Chondrocyte (in vitro differentiated cells): ENCODE measurements around the gene PSMD9. TPM values are rescaled to one million over a fixed set of nuclear protein-coding genes. Genes with fewer than 3 reads are reported as not detected.

Source experiments
- DNase-seq: peaks from one replicate; pipeline ENCODE4 v3.0.0; 2021; ENCODE audit warnings: mixed read lengths, low spot score
- H3K27ac Mint-ChIP-seq: one replicate; pipeline ENCODE4 v1.8.0; 2021; ENCODE audit warnings: mild to moderate bottlenecking, moderate library complexity, mixed read lengths; ENCODE audit not compliant: unreplicated experiment
- H3K27me3 Mint-ChIP-seq: 2 replicates; pipeline ENCODE4 v1.8.0; 2021; ENCODE audit warnings: low read depth, mixed read lengths
- H3K36me3 Mint-ChIP-seq: 2 replicates; pipeline ENCODE4 v1.8.0; 2021; ENCODE audit warnings: low read depth, mixed read lengths
- H3K4me1 Mint-ChIP-seq: 2 replicates; pipeline ENCODE4 v1.8.0; 2021; ENCODE audit warnings: low read depth, mild to moderate bottlenecking, mixed read lengths
- H3K4me3 Mint-ChIP-seq: one replicate; pipeline ENCODE4 v1.8.0; 2021; ENCODE audit warnings: mild to moderate bottlenecking, moderate library complexity, mixed read lengths; ENCODE audit not compliant: unreplicated experiment
- H3K9me3 Mint-ChIP-seq: 2 replicates; pipeline ENCODE4 v1.8.0; 2021; ENCODE audit warnings: low read depth, mixed read lengths
- total RNA-seq: library from RNA; stranded (reverse); gene quantifications from 3 replicates; pipeline ENCODE4 v1.2.1, GENCODE V29; 2021
- TF ChIP-seq, protein P1 (sequence below): fragments of 200-600 bp; sonication (generic); IDR thresholded peaks from 2 replicates; pipeline ENCODE4 v1.5.0; 2021; ENCODE audit warnings: antibody characterized with exemption, mild to moderate bottlenecking, moderate library complexity

PSMD9 gene
- total RNA-seq, 1 donor from 2014 or later: 53.5 TPM

DNA sequence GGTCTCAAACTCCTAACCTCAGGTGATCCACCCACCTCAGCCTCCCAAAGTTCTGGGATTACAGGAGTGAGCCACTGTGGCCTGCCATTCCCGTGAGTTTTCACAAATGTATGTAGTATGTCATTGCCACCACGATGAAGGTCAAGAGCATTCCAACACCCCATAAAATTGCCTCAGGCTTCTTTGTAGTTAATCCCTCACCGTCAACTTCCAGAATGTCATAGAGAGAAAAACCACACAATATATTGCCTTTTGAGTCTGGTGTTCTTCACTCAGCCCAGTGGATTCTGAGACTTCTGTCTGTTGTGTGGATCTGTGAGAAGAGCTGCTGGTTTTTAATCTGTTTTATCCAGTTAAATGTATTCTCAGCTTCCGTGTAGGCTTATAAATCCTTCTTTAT is 17.2 kb downstream of the PSMD9 start:
- peak overlapping the region; percentile 70 for H3K27ac Mint-ChIP-seq
- H3K4me3 Mint-ChIP-seq: no peak overlapping the region
- no peaks in the 10 kb centered on the region for H3K9me3 Mint-ChIP-seq
- no peak for DNase-seq
- no peaks in the 10 kb centered on the region for H3K27me3 Mint-ChIP-seq
- H3K4me1 Mint-ChIP-seq: peaks cover 5% of the 10 kb centered on the region
- peaks cover 34% of the 10 kb centered on the region for H3K36me3 Mint-ChIP-seq
- TF ChIP-seq, protein P1, sequence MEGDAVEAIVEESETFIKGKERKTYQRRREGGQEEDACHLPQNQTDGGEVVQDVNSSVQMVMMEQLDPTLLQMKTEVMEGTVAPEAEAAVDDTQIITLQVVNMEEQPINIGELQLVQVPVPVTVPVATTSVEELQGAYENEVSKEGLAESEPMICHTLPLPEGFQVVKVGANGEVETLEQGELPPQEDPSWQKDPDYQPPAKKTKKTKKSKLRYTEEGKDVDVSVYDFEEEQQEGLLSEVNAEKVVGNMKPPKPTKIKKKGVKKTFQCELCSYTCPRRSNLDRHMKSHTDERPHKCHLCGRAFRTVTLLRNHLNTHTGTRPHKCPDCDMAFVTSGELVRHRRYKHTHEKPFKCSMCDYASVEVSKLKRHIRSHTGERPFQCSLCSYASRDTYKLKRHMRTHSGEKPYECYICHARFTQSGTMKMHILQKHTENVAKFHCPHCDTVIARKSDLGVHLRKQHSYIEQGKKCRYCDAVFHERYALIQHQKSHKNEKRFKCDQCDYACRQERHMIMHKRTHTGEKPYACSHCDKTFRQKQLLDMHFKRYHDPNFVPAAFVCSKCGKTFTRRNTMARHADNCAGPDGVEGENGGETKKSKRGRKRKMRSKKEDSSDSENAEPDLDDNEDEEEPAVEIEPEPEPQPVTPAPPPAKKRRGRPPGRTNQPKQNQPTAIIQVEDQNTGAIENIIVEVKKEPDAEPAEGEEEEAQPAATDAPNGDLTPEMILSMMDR: no peak

DNA sequence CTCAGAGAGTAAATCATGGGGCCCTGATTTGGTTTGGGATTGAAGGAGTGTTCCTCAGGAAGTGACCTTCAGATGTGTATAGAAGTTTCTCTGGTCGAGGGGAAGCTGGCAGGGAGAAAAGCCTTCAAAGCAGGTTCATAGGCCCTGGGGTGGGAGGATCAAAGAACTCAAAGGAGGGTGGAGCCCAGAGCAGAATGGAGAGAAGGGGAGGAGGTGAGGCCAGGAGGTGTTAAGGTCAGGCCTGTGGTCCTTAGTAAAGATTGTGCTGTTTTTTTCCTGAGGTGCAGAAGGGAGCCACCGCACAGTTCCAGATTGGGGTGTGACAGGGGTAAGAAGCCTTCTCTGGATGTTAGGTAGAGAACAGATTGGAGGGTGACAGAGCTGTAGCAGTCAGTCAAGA is 20.1 kb downstream of the PSMD9 start:
- no peaks in the 10 kb centered on the region for H3K9me3 Mint-ChIP-seq
- peaks cover 31% of the 10 kb centered on the region for H3K36me3 Mint-ChIP-seq
- no peak for DNase-seq
- TF ChIP-seq, protein P1: no peak
- no peaks in the 10 kb centered on the region for H3K27me3 Mint-ChIP-seq
- H3K4me3 Mint-ChIP-seq: no peak overlapping the region
- H3K4me1 Mint-ChIP-seq: peaks cover 5% of the 10 kb centered on the region
- no peak overlapping the region for H3K27ac Mint-ChIP-seq

DNA sequence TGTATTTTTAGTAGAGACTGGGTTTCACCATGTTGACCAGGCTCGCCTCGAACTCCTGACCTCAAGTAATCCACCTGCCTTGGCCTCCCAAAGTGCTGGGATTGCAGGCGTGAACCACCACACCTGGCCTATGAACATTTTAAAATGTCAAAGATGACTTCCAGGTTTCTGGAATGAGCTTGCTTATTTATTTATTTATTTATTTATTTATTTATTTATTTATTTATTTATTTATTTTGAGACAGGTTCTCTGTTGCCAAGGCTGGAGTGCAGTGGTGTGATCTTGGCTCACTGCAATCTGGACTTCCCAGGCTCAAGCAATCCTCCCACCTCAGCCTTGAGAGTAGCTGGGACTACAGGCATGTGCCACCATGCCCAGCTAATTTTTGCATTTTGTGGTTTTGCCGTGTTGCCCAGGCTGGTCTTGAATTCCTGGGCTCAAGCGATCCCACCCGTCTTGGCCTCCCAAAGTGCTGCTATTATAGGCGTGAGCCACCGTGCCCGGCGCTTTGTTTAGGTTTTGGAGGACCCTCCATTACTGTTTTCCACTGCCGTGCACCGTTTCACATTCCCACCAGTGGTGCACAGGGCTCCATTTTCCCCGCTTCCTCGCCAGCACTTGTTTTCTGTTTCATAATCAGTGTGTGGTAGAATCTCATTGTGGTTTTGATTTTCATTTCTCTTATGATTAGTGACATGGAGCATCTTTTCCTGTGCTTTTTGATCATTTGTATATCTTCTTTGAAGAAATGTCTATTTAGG is 23.4 kb downstream of the PSMD9 start:
- Mint-ChIP-seq H3K4me1 (no peaks in the 10 kb centered on the region), H3K9me3 (no peaks in the 10 kb centered on the region), H3K27me3 (no peaks in the 10 kb centered on the region), H3K27ac (no peak overlapping the region), H3K36me3 (peaks cover 32% of the 10 kb centered on the region), H3K4me3 (no peak overlapping the region)
- TF ChIP-seq, protein P1: no peak
- no peak for DNase-seq

DNA sequence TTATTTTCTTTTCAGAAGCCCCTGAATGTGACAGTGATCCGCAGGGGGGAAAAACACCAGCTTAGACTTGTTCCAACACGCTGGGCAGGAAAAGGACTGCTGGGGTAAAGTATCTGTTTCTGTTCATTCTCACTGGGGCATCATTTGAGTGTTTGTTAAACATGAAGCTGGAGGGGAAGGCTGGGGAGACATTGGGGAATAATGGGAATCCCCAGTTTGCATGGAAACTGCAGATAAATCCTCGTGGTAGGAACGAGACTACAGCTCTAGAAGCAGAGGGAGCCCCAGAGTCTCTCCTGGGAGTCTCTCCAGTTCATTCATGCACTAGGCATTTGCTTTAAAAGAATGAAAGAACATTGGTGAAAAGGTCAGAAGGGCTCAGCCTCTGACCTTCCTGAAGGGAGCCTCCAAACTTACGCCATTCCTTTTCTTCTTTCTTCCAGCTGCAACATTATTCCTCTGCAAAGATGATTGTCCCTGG is 27.3 kb downstream of the PSMD9 start:
- peaks cover 23% of the 10 kb centered on the region for H3K36me3 Mint-ChIP-seq
- peaks cover 3% of the 10 kb centered on the region for H3K4me1 Mint-ChIP-seq
- no peak overlapping the region for H3K27ac Mint-ChIP-seq

DNA sequence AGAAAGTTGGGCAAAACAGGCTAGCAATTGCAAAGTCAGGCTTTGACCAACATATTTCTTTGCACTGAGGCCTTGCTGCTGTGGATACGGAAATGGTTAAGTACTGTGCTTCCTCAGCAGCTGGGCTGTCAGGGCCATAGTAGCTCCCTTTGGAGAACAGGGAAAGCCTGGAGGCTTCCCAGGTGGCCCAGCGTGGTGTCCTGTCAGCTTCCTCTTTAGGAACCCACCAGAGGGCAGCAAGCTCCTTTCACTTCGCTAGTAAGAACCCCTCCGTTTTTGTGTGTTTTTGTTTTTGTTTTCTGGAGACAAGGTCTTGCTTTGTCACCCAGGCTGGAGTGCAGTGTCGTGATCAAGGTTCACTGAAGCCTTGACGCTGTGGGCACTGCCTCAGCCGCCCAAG is 28.1 kb downstream of the PSMD9 start:
- Mint-ChIP-seq H3K4me1 (peaks cover 3% of the 10 kb centered on the region), H3K36me3 (peaks cover 23% of the 10 kb centered on the region), H3K9me3 (no peaks in the 10 kb centered on the region), H3K4me3 (no peak overlapping the region), H3K27me3 (no peaks in the 10 kb centered on the region), H3K27ac (no peak overlapping the region)
- no peak for DNase-seq
- TF ChIP-seq, protein P1: peak; percentile 67

More for the DNA sequence above, 27.3 kb downstream of the PSMD9 start:
- no peaks in the 10 kb centered on the region for H3K9me3 Mint-ChIP-seq
- H3K27me3 Mint-ChIP-seq: no peaks in the 10 kb centered on the region
- no peak for DNase-seq
- TF ChIP-seq, protein P1: no peak
- H3K4me3 Mint-ChIP-seq: no peak overlapping the region
